CD4-positive, alpha-beta T cell treated with Interleukin-15 for 4 hours (primary cell): Measurements from ENCODE around the gene GPNMB.
"Not testable (repeated sequence)": the region's sequence is repeated elsewhere in the genome, so short reads cannot be mapped to it uniquely, and the experiment has no call there.

Source experiments
- DNase-seq: peaks from one replicate; pipeline ENCODE4 v3.0.0-alpha.2; 2020; ENCODE audit warnings: low spot score

GPNMB gene

DNA sequence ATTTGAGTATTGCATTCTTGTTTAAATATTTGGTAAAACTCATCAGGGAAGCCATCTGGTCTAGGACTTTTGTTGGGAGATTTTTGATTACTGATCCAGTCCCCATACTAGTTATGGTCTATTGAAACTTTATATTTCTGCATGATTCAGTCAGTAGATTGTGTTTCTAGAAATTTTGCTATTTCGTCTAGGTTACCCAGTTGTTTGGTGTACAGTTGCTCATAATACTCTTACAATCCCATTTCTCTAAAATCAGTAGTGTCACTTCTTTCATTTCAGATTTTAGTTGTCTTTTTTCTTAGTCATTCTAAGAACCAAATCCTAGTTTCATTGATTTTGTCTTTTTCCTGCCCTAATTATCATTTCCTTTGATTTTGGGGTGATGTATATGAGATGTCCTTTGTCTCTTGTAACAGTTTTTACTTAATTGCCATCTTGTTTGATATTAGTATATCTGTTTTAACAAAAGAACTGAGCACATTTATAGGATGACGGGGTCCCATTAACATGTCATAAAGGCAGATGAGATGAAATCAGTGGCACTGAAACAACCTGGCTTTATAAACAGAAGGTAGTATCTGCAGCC, 60.5 kb downstream of the GPNMB start:
- no peak for DNase-seq

DNA sequence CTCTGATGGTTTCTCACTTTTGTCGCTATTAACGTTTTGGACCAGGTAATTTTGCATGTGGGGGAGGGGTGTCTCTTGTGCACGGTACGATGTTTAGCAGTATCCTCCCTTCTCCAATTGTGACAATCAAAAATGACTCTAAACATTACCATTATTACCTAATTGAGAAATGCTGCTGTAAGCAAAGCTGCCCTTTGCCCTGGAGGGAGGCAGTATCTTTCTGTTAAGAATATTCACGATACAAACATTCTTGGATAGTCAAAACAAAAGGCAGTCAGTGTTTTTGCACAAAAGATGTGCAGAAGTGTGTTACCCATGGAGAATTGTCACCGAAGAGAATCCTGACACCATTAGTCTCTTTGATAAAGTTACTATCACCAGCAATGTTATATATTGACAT, 62.2 kb downstream of the GPNMB start:
- no peak for DNase-seq

DNA sequence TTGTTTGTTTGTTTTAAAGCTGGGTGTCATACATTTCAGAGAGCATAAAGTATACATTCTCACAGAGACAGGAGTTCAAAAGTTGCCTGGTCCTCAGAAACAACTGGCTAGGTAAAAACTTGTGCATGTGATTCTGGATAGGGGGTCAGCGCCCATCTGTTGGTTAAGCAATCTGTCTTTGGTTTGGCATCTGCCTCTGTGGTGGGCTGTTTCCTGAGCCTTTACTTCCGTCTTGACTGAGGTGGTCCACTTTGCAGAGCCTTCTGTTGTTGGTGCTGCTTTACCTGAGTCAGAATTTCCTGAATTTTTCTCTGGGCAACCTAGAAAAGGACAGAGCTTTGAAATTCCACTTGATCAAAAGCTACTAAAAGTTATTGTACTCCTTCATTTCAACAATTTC, 65.6 kb downstream of the GPNMB start:
- DNase-seq: not testable (repeated sequence)

DNA sequence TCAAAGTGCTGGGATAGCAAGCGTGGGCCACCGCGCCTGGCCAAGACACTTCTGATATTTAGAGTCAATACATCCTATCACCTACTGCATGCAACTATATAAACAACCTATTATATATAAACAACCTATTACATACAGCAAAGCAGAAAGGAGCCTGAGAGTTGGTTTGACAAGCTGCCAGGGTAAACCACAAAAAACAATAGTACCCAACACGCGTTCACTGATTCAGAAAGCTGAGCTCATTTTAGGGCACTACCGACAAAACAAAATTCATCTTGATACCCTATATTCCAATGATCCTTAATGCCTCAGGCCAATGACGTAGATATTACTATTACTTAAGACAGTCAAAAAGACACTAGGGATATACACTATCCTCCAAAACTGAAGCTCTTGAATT, 68.8 kb downstream of the GPNMB start:
- no peak for DNase-seq
